Kidney (tissue), 14 donors: ENCODE results near the gene ENTPD2. TPM values are rescaled to one million over a fixed set of nuclear protein-coding genes. Genes with fewer than 3 reads are reported as not detected.
A peak's percentile ranks its signal among the peaks of the same experiment; 100 is the strongest.

ENCODE experiments used
- DNase-seq, 5 donors: peaks; one replicate each; pipeline ENCODE4 v3.0.0-alpha.2; 2013 to 2020
- FAIRE-seq: peaks from 2 replicates; lab custom pipeline; 2012; peaks lifted over from hg19 to GRCh38; lab: Jason Lieb, UNC
- H3K27ac ChIP-seq, 2 donors: one replicate each; pipeline ENCODE4 v1.7.0; 2013; ENCODE audit warnings: low read depth in 2 of 2, low read length in 2 of 2, inconsistent platforms in 1 of 2
- H3K27me3 ChIP-seq: one replicate; pipeline ENCODE4 v1.7.1; 2013; ENCODE audit warnings: low read length, inconsistent platforms; ENCODE audit not compliant: control insufficient read depth, insufficient read depth
- H3K36me3 ChIP-seq, 3 donors: one replicate each; pipeline versions ENCODE4 v1.7.0 to v1.7.1; 2013; ENCODE audit warnings: low read length in 3 of 3, control low read depth in 1 of 3, inconsistent platforms in 1 of 3; ENCODE audit not compliant: insufficient read depth in 3 of 3, control insufficient read depth in 2 of 3
- H3K4me1 ChIP-seq, 3 donors: one replicate each; pipeline versions ENCODE4 v1.7.0 to v1.7.1; 2013; ENCODE audit warnings: low read length in 3 of 3, inconsistent platforms in 1 of 3, low read depth in 1 of 3; ENCODE audit not compliant: control insufficient read depth in 2 of 3, insufficient read depth in 2 of 3
- H3K4me3 ChIP-seq, 3 donors: one replicate each; pipeline versions ENCODE4 v1.7.0 to v1.8.1; 2013; ENCODE audit warnings: low read length in 3 of 3, control low read depth in 1 of 3, inconsistent platforms in 1 of 3
- H3K9ac ChIP-seq, 3 donors: one replicate each; pipeline versions ENCODE4 v1.7.0 to v1.7.1; 2013; ENCODE audit warnings: low read length in 3 of 3, control low read depth in 1 of 3, inconsistent platforms in 1 of 3
- H3K9me3 ChIP-seq, 3 donors: one replicate each; pipeline versions ENCODE4 v1.7.0 to v1.7.1; 2013; ENCODE audit warnings: low read length in 3 of 3, control low read depth in 1 of 3, inconsistent platforms in 1 of 3; ENCODE audit not compliant: control insufficient read depth in 2 of 3, insufficient read depth in 1 of 3
- CTCF ChIP-seq: IDR thresholded peaks from 3 replicates; pipeline ENCODE4 v1.5.1; 2012; ENCODE audit warnings: mild to moderate bottlenecking, moderate library complexity, borderline replicate concordance; ENCODE audit not compliant: insufficient read depth; ENCODE audit errors: extremely low read depth
- intact Hi-C: fragments of 100-400 bp; cut with DNase I; formaldehyde crosslinking; loops from one replicate; pipeline ENCODE4 v1.11.1; 2022
- polyA plus RNA-seq: library from polyadenylated mRNA; stranded (reverse); fragments of 350-450 nt; fragmentation: Illumina TruSeq; extraction: RNeasy Lipid Tissue Mini Kit (QIAGEN cat#74804); gene quantifications from one replicate; pipeline ENCODE4 v1.2.3, GENCODE V29; 2014; ENCODE audit warnings: low read depth, low replicate concordance; ENCODE audit not compliant: insufficient read depth
- total RNA-seq: library from RNA; stranded (reverse); fragmentation: NEBNext Ultra II Directional; extraction: Animal tissue kit (Norgen Biotek cat#: 25700); gene quantifications from one replicate; pipeline ENCODE4 v1.2.1, GENCODE V29; 2021
- donor health status: control.
- donor health status: control.
- donor health status: control.
- donor health status: control.
- donor health status: control.
- donor health status: DM: yes; HTN: yes; CAD: no.
- donor health status: Normal renal cell carcinoma (clear cell type).

The ENTPD2 gene
- total and polyA plus RNA-seq, 2 donors from 2014 or later: 5.5 to 9.3 TPM

- intact Hi-C loops: no loop called here
- FAIRE-seq: no peak
- Histone ChIP-seq H3K4me1 (peaks cover 0 to 12% (median 0%) of the 10 kb centered on the region in 3 donors), H3K9ac (no peak overlapping the region), H3K4me3 (no peak overlapping the region), H3K27me3 (peaks cover 11% of the 10 kb centered on the region), H3K36me3 (peaks cover 2 to 14% (median 6%) of the 10 kb centered on the region in 3 donors), H3K27ac (no peak overlapping the region), H3K9me3 (no peaks in the 10 kb centered on the region)
- no peak for TF ChIP-seq CTCF
- peak in 2 of 5 donors; percentile 45 to 87 for DNase-seq
Measured at GRCh38 chr9:137083394-137084004, 29.6 kb upstream of the ENTPD2 start.

DNA sequence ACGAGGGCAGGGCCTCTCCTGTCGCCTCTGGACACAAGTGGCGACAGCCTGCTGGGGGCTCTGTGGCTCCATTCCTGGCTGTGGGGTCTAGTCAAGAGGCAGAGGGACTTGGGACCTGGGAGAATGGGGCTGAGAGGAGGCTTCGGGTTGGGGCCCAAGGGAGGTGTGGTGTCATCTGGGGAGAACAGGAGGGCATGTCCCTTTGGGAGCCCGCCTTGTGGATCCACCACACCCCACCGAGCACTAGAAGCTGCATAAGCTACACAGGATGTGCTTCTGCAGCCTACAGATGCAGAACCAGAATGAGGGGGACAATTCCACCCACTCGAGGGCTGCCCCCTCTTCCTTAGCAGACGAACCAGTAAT is 29.0 kb upstream of the ENTPD2 start:
- TF ChIP-seq CTCF: no peak
- Histone ChIP-seq H3K27ac (no peak overlapping the region), H3K27me3 (peaks cover 11% of the 10 kb centered on the region), H3K4me3 (no peak overlapping the region), H3K4me1 (peaks cover 0 to 15% (median 0%) of the 10 kb centered on the region in 3 donors), H3K9ac (no peak overlapping the region), H3K9me3 (no peaks in the 10 kb centered on the region), H3K36me3 (peaks cover 0 to 14% (median 6%) of the 10 kb centered on the region in 3 donors)
- no peak for FAIRE-seq
- intact Hi-C loops: no loop called here
- DNase-seq: no peak

DNA sequence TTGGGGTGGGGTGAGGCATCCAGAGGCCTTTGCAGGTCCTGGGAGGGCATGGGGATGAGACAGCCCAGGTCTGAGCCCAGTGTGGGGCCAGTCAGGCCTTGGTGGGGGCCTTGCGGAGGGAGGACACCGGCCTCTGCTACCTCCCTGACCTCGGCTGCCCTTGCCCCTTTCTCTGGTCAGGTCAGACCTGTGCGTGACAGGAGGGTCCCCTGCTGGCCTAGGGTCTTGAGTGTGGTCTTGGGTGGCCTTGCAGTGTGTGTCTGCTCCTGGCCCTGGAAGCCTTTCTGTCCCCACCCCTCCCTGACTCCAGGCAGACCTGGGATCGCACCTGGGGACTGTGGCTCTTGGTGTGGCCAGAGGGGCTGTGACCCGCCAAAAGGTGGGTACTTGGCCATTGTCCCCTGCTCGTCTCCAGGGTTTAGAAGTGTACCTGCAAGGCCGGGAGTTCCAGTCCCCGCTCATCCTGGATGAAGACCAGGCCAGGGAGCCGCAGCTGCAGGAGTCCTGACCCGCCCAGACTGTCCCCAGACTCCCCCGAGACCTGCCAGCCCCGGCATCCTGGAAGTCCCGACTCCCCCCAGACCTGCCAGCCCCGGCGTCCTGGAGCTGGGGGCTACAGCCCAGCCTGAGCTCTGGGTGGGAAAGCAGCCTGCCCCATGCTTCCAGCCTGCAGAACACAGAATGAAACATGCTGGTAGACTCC is 28.5 kb upstream of the ENTPD2 start:
- peak in 1 of 5 donors; percentile 44 for DNase-seq
- no peak for FAIRE-seq

More for the DNA sequence above, 28.5 kb upstream of the ENTPD2 start:
- no peak for TF ChIP-seq CTCF
- intact Hi-C loops: no loop called here
- Histone ChIP-seq H3K27ac (no peak overlapping the region), H3K9ac (no peak overlapping the region), H3K4me1 (peaks cover 0 to 12% (median 0%) of the 10 kb centered on the region in 3 donors), H3K9me3 (no peaks in the 10 kb centered on the region), H3K36me3 (peaks cover 0 to 14% (median 6%) of the 10 kb centered on the region in 3 donors), H3K27me3 (peaks cover 11% of the 10 kb centered on the region), H3K4me3 (no peak overlapping the region)
